Endothelial cell of umbilical vein (primary cell): ENCODE measurements around the gene CHADL. TPM values are rescaled to one million over a fixed set of nuclear protein-coding genes. Genes with fewer than 3 reads are reported as not detected.

Experiments used
- BruUV-seq: library from RNA; stranded (reverse); fragments of 400-500 nt; replicated peaks from 2 replicates; lab custom pipeline; 2021; lab: Mats Ljungman, UMichigan
- CTCF ChIA-PET: fragments of 300-600, 350-600 bp; sonication (Branson Sonifier 250); formaldehyde crosslinking; loops from one replicate; lab custom pipeline; 2021; ENCODE audit warnings: antibody characterized with exemption, inconsistent platforms; lab: Charles Lee
- POLR2A ChIA-PET: fragments of 300-600, 350-600 bp; sonication (Branson Sonifier 250); formaldehyde crosslinking; loops from one replicate; lab custom pipeline; 2021; ENCODE audit warnings: antibody characterized with exemption, inconsistent platforms; lab: Charles Lee
- DNase-seq: peaks from one replicate; pipeline ENCODE4 v3.0.0-alpha.2; 2011; ENCODE audit warnings: low read depth, low spot score
- FAIRE-seq: peaks from 2 replicates; lab custom pipeline; 2011; peaks lifted over from hg19 to GRCh38; lab: Jason Lieb, UNC
- H2AFZ ChIP-seq: 2 replicates; pipeline ENCODE4 v1.6.0; 2012; ENCODE audit warnings: low read depth, low read length, control low read depth, inconsistent platforms
- H3K27ac ChIP-seq: 2 replicates; pipeline ENCODE4 v1.5.1; 2011; ENCODE audit warnings: low read depth, mild to moderate bottlenecking, control low read depth, low read length, moderate library complexity; ENCODE audit not compliant: insufficient read depth
- H3K27me3 ChIP-seq, 2 experiments: 2 replicates each; pipeline versions ENCODE4 v1.6.0 to v1.6.1; 2011; ENCODE audit warnings: low read length in 2 of 2, mixed read lengths in 1 of 2; ENCODE audit not compliant: control insufficient read depth in 2 of 2, insufficient read depth in 2 of 2
- H3K36me3 ChIP-seq, 2 experiments: 2 replicates in 1 of 2; 3 replicates in 1 of 2; pipeline ENCODE4 v1.5.1; 2011; ENCODE audit warnings: low read length in 2 of 2, mild to moderate bottlenecking in 1 of 2, moderate library complexity in 1 of 2; ENCODE audit not compliant: control insufficient read depth in 2 of 2, insufficient read depth in 2 of 2; ENCODE audit errors: extremely low read depth in 1 of 2
- H3K4me1 ChIP-seq: 3 replicates; pipeline ENCODE4 v1.5.1; 2011; ENCODE audit warnings: mild to moderate bottlenecking, low read length; ENCODE audit not compliant: control insufficient read depth, insufficient read depth; ENCODE audit errors: extremely low read depth
- H3K4me2 ChIP-seq: 2 replicates; pipeline ENCODE4 v1.6.1; 2011; ENCODE audit warnings: low read length, control low read depth, mixed read lengths; ENCODE audit not compliant: insufficient read depth
- H3K4me3 ChIP-seq, 3 experiments: fragments of 200-600 bp in 1 of 3; sonication (generic), shearing (Covaris generic) in 1 of 3; replicated peaks in 1 of 3; 2 replicates each; pipeline ENCODE4 v1.5.1; 2011 to 2016; ENCODE audit warnings: control low read depth in 3 of 3, low read length in 3 of 3, mild to moderate bottlenecking in 2 of 3, inconsistent platforms in 1 of 3, low read depth in 1 of 3, moderate library complexity in 1 of 3; ENCODE audit not compliant: insufficient read depth in 1 of 3
- H3K79me2 ChIP-seq: 2 replicates; pipeline ENCODE4 v1.6.0; 2012; ENCODE audit warnings: low read length, inconsistent platforms; ENCODE audit not compliant: control insufficient read depth, insufficient read depth
- H3K9ac ChIP-seq: replicated peaks from 2 replicates; pipeline ENCODE3; 2011; ENCODE audit warnings: low read length, control low read depth; ENCODE audit not compliant: insufficient read depth; ENCODE audit errors: extremely low read depth
- H3K9me1 ChIP-seq: replicated peaks from 3 replicates; pipeline ENCODE4 v1.6.0; 2011; ENCODE audit warnings: mild to moderate bottlenecking, low read length; ENCODE audit not compliant: control insufficient read depth, insufficient read depth; ENCODE audit errors: extremely low read depth
- H3K9me3 ChIP-seq: replicated peaks from 2 replicates; pipeline ENCODE4 v1.5.1; 2012; ENCODE audit warnings: low read length, inconsistent platforms; ENCODE audit not compliant: control insufficient read depth, insufficient read depth
- H4K20me1 ChIP-seq: replicated peaks from 2 replicates; pipeline ENCODE3; 2011; ENCODE audit warnings: mild to moderate bottlenecking, low read length; ENCODE audit not compliant: control insufficient read depth, insufficient read depth; ENCODE audit errors: extremely low read depth
- EZH2 ChIP-seq: IDR thresholded peaks from 2 replicates; pipeline ENCODE4 v1.6.1; 2012; ENCODE audit warnings: borderline replicate concordance, low read depth, mild to moderate bottlenecking, moderate library complexity, low read length, inconsistent platforms; ENCODE audit not compliant: severe bottlenecking
- FOS ChIP-seq: IDR thresholded peaks from 2 replicates; pipeline ENCODE4 v1.6.1; 2011; ENCODE audit warnings: mild to moderate bottlenecking, low read length, moderate library complexity, borderline replicate concordance; ENCODE audit not compliant: insufficient read depth
- GATA2 ChIP-seq: IDR thresholded peaks from 2 replicates; pipeline ENCODE4 v1.7.0; 2011; ENCODE audit warnings: low read depth, mild to moderate bottlenecking, moderate library complexity, mixed read lengths, low read length; ENCODE audit not compliant: insufficient read length, insufficient read depth
- JUN ChIP-seq: IDR thresholded peaks from 2 replicates; pipeline ENCODE4 v1.6.1; 2011; ENCODE audit warnings: borderline replicate concordance, low read depth; ENCODE audit not compliant: insufficient read length, insufficient read depth
- MYC ChIP-seq: IDR thresholded peaks from one replicate; pipeline ENCODE4 v1.6.1; 2011; ENCODE audit warnings: mild to moderate bottlenecking, low read depth, low read length
- POLR2A ChIP-seq: IDR thresholded peaks from 2 replicates; pipeline ENCODE4 v1.6.1; 2012; ENCODE audit warnings: low read depth, mild to moderate bottlenecking, control low read depth, low read length
- POLR2AphosphoS5 ChIP-seq: IDR thresholded peaks from 2 replicates; pipeline ENCODE4 v1.6.1; 2012; ENCODE audit warnings: low read depth, mild to moderate bottlenecking, control low read depth, low read length, moderate library complexity; ENCODE audit not compliant: insufficient read depth
- dilution Hi-C: fragments of 300-500 bp; cut with MboI; formaldehyde crosslinking; loops from one replicate; pipeline ENCODE4 v1.15.0; 2019; ENCODE audit warnings: low sequenced_read_pairs; ENCODE audit not compliant: extremely low pct_ligation_motif_present
- intact Hi-C: fragments of 100-400 bp; cut with micrococcal nuclease; formaldehyde crosslinking; loops from one replicate; pipeline ENCODE4 v1.10.0; 2022
- polyA plus RNA-seq, 4 experiments: library from polyadenylated mRNA; depleted of rRNA in 3 of 4; stranded (reverse) in 3 of 4; unstranded in 1 of 4; fragments of >200 nt; gene quantifications; 2 replicates each; pipeline versions ENCODE4 v1.2.1 to v1.2.3, GENCODE V29; 2011 to 2012; ENCODE audit warnings: missing spikeins in 1 of 4
- total RNA-seq: library from RNA; stranded (reverse); gene quantifications from 2 replicates; pipeline ENCODE4 v1.2.3, GENCODE V29; 2021
- TF ChIP-seq, protein P1 (sequence below), 2 donors: IDR thresholded peaks; 1 replicate in 1 of 2; 2 replicates in 1 of 2; pipeline ENCODE4 v1.5.1; 2011; ENCODE audit warnings: low read length in 2 of 2, mild to moderate bottlenecking in 2 of 2, moderate library complexity in 2 of 2, control low read depth in 1 of 2, inconsistent platforms in 1 of 2, low read depth in 1 of 2; ENCODE audit not compliant: insufficient read depth in 1 of 2; ENCODE audit errors: extremely low read depth in 1 of 2
- TF ChIP-seq, protein P2 (sequence below): IDR thresholded peaks from 2 replicates; pipeline ENCODE4 v1.6.1; 2011; ENCODE audit not compliant: insufficient read depth, insufficient read length

Gene CHADL
- total and polyA plus RNA-seq, 2 donors (not counting 3 experiments of a cell fraction or from before 2014, with no cell fraction given) = 0.69 to 1.1 TPM

DNA sequence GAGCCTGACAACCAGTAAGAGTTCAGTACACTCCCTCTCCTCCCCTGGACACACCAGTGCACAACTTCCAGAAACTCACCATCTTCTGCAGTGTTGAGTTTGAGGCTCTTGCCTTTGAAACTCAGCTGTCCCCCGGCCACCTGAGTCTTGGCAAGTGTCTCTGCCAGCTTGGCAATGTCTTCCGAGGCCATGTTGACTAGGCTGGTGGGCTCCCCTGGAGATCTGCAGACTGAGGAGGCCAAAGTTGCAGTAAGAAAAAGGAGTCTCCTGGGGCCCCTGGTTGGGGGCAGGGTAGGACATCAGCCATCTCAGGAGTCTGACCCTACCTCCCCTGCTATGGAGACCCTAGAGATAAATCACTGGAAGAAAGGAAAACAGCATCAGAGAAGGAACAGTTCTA, 40.1 kb upstream of the CHADL start:
- Histone ChIP-seq H3K79me2 (peaks cover 81% of the 10 kb centered on the region), H3K9me3 (no peaks in the 10 kb centered on the region), H3K36me3 (peaks cover 11 to 21% of the 10 kb centered on the region in 2 experiments), H3K9me1 (no peaks in the 10 kb centered on the region), H3K27ac (no peak overlapping the region), H3K27me3 (no peaks in the 10 kb centered on the region), H3K4me3 (no peak overlapping the region), H3K4me1 (peaks cover 14% of the 10 kb centered on the region), H2AFZ (no peak overlapping the region), H3K4me2 (no peak overlapping the region), H3K9ac (no peak overlapping the region), H4K20me1 (no peaks in the 10 kb centered on the region)
- FAIRE-seq (no peak), DNase-seq (no peak)
- CTCF ChIA-PET = interaction anchor here (1.1 to 2.5 kb wide), 2 partner anchors 16 to 21 kb away, joined by 4 to 16 read pairs; partner anchors contain the start of gene ZC3H7B
- intact Hi-C loops (no loop called here), dilution Hi-C loops (no loop called here)
- BruUV-seq = no TSS peak
- POLR2A ChIA-PET = interaction anchor here (0.5 to 0.6 kb wide), 2 partner anchors 21 to 135 kb away, joined by 3 read pairs; no protein-coding TSS in a partner anchor
- no peak for TF ChIP-seq EZH2
- TF ChIP-seq MYC = no peak
- no peak for TF ChIP-seq POLR2A
- no peak for TF ChIP-seq JUN
- no peak for TF ChIP-seq POLR2AphosphoS5
- TF ChIP-seq FOS = no peak
- TF ChIP-seq, protein P1, sequence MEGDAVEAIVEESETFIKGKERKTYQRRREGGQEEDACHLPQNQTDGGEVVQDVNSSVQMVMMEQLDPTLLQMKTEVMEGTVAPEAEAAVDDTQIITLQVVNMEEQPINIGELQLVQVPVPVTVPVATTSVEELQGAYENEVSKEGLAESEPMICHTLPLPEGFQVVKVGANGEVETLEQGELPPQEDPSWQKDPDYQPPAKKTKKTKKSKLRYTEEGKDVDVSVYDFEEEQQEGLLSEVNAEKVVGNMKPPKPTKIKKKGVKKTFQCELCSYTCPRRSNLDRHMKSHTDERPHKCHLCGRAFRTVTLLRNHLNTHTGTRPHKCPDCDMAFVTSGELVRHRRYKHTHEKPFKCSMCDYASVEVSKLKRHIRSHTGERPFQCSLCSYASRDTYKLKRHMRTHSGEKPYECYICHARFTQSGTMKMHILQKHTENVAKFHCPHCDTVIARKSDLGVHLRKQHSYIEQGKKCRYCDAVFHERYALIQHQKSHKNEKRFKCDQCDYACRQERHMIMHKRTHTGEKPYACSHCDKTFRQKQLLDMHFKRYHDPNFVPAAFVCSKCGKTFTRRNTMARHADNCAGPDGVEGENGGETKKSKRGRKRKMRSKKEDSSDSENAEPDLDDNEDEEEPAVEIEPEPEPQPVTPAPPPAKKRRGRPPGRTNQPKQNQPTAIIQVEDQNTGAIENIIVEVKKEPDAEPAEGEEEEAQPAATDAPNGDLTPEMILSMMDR (IDR thresholded peaks at IDR 0.05; ENCODE audit: extremely low read depth in 1 of 2, insufficient read depth in 1 of 2, low read depth in 1 of 2, low read length in 2 of 2) = no peak
- TF ChIP-seq GATA2 = no peak
- TF ChIP-seq, protein P2, sequence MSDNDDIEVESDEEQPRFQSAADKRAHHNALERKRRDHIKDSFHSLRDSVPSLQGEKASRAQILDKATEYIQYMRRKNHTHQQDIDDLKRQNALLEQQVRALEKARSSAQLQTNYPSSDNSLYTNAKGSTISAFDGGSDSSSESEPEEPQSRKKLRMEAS = no peak
